Spleen (tissue), 7 donors: ENCODE results near the gene HOXB9.

ENCODE experiments used
- POLR2A ChIP-seq, 3 donors: fragments of 450-650 bp; IDR thresholded peaks; one replicate each; pipeline ENCODE4 v1.5.1; 2017; ENCODE audit warnings: antibody characterized with exemption in 3 of 3, mild to moderate bottlenecking in 1 of 3
- POLR2AphosphoS5 ChIP-seq, 3 donors: sonication (generic); formaldehyde crosslinking; IDR thresholded peaks; one replicate each; pipeline ENCODE4 v1.5.1; 2017; ENCODE audit warnings: antibody characterized with exemption in 3 of 3
- TF ChIP-seq, protein P1 (sequence below), 11 experiments: fragments of 200-600 bp in 7 of 11; fragments of 450-650 bp in 4 of 11; sonication (generic) in 4 of 11; IDR thresholded peaks in 8 of 11; conservative IDR thresholded peaks in 3 of 11; 1 replicate in 7 of 11; 2 replicates in 4 of 11; pipeline versions ENCODE4 v1.4.0 to v1.8.0; 2016 to 2021; ENCODE audit warnings: antibody characterized with exemption in 11 of 11, inconsistent platforms in 4 of 11, mild to moderate bottlenecking in 1 of 11
- donor health status: DM: no; HTN: no; CAD: no; lungs with moderate emphysema.
- donor health status: DM: no; HTN: no; CAD: no.
- donor health status: DM: no; HTN: no; CAD: no.

DNA sequence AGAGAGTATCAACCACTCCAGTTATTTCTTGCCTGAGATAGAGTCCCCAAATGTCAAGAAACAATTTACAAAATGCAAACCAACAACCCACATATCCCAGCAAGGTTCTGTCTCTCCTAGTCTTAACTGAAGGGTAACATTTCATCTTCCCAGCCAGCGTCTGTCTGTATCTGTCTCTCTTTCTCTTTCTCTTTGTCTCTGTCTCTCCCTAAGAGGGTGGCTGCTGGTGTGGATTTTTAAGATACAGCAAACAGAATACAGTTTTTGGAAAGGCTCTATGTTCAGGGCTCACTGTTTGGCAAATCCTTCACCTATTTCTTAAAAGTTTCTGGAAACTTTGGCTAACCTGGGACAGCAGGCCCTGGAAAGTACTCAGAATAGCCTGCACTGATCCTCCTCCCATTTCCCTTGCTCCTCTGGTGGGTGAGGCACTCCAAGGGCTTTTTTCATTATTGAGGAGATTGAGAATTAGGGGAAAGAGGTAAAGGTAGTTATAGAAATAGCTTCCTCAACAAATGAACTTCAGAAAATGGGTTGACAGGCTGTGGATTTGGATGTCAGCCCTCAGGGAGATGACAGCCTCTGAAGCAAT is 54.2 kb downstream of the HOXB9 start:
- TF ChIP-seq POLR2A (IDR thresholded peaks at IDR 0.05) (no peak), POLR2AphosphoS5 (IDR thresholded peaks at IDR 0.05) (no peak)
- TF ChIP-seq, protein P1, sequence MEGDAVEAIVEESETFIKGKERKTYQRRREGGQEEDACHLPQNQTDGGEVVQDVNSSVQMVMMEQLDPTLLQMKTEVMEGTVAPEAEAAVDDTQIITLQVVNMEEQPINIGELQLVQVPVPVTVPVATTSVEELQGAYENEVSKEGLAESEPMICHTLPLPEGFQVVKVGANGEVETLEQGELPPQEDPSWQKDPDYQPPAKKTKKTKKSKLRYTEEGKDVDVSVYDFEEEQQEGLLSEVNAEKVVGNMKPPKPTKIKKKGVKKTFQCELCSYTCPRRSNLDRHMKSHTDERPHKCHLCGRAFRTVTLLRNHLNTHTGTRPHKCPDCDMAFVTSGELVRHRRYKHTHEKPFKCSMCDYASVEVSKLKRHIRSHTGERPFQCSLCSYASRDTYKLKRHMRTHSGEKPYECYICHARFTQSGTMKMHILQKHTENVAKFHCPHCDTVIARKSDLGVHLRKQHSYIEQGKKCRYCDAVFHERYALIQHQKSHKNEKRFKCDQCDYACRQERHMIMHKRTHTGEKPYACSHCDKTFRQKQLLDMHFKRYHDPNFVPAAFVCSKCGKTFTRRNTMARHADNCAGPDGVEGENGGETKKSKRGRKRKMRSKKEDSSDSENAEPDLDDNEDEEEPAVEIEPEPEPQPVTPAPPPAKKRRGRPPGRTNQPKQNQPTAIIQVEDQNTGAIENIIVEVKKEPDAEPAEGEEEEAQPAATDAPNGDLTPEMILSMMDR (IDR thresholded peaks at IDR 0.05 in 8 of 11, conservative IDR thresholded peaks at IDR 0.05 in 3 of 11), result no peak
